Cardiac septum (tissue), 1 donor: ENCODE measurements around the gene OR2L5. TPM values are rescaled to one million over a fixed set of nuclear protein-coding genes. Genes with fewer than 3 reads are reported as not detected.

ENCODE experiments used
- DNase-seq: peaks from one replicate; pipeline ENCODE4 v3.0.0-alpha.2; 2020; ENCODE audit warnings: low spot score
- intact Hi-C: fragments of 100-400 bp; cut with DNase I; formaldehyde crosslinking; loops from one replicate; pipeline ENCODE4 v1.14.0; 2022
- long read RNA-seq: library from polyadenylated mRNA; unstranded; transcript quantifications from one replicate; pipeline ENCODE4 v2.0.0, GENCODE V29; 2021
- total RNA-seq: library from RNA; stranded (reverse); fragmentation: NEBNext Ultra II Directional; extraction: Animal tissue kit (Norgen Biotek cat#: 25700); gene quantifications from one replicate; pipeline ENCODE4 v1.2.1, GENCODE V29; 2021
- donor health status: DM: no; HTN: no; CAD: no.

Gene OR2L5
- total RNA-seq = not detected
- long read RNA-seq = 0 reads

- DNase-seq = no peak
- intact Hi-C loops = no loop called here
These were observed at the start of gene OR2L5 for GRCh38 chr1:248013229-248013710. OR2L5 (plus strand) TSS chr1:248013660; CDS start chr1:248021948, 8,288 bp downstream.

- intact Hi-C loops = no loop called here
- no peak for DNase-seq
These were observed 48.5 kb upstream of the OR2L5 start, which contains the start of gene OR2AK2 for GRCh38 chr1:247964933-247965332. OR2AK2 (plus strand) TSS chr1:247965233; CDS start chr1:247965377, 144 bp downstream.

GRCh38 chr1:247966532-247967204, 46.8 kb upstream of the OR2L5 start:
- no peak for DNase-seq
- intact Hi-C loops = no loop called here

- intact Hi-C loops = no loop called here
- DNase-seq = no peak
These were observed 20.5 kb upstream of the OR2L5 start for GRCh38 chr1:247992986-247993385.

- DNase-seq = no peak
- intact Hi-C loops = no loop called here
These were observed 14.6 kb upstream of the OR2L5 start for GRCh38 chr1:247998811-247999210.

GRCh38 chr1:248000169-248000568, 13.3 kb upstream of the OR2L5 start:
- DNase-seq = no peak
- intact Hi-C loops = no loop called here

GRCh38 chr1:248007778-248008177, 5.7 kb upstream of the OR2L5 start:
- no peak for DNase-seq
- intact Hi-C loops = no loop called here

GRCh38 chr1:248009681-248010080, 3.8 kb upstream of the OR2L5 start:
- intact Hi-C loops = no loop called here
- DNase-seq = no peak

- intact Hi-C loops = no loop called here
- DNase-seq = no peak
These were observed 2.3 kb downstream of the OR2L5 start for GRCh38 chr1:248015803-248016202.

- intact Hi-C loops = no loop called here
- DNase-seq = no peak
These were observed 16.3 kb downstream of the OR2L5 start, which contains the start of gene OR2L2 for GRCh38 chr1:248029770-248030169. OR2L2 (plus strand) TSS chr1:248030070; CDS start chr1:248038268, 8,198 bp downstream.

- intact Hi-C loops = no loop called here
- no peak for DNase-seq
These were observed 31.7 kb downstream of the OR2L5 start for GRCh38 chr1:248045209-248045608.

GRCh38 chr1:248046536-248046935, 33.1 kb downstream of the OR2L5 start, which contains the start of gene OR2L3:
OR2L3 (plus strand) TSS chr1:248046836; CDS start chr1:248060682, 13,846 bp downstream.
- no peak for DNase-seq
- intact Hi-C loops = no loop called here

- intact Hi-C loops = no loop called here
- no peak for DNase-seq
These were observed 33.5 kb downstream of the OR2L5 start for GRCh38 chr1:248047008-248047407.

GRCh38 chr1:248054671-248055070, 41.2 kb downstream of the OR2L5 start:
- DNase-seq = no peak
- intact Hi-C loops = no loop called here

GRCh38 chr1:248055261-248055660, 41.8 kb downstream of the OR2L5 start:
- no peak for DNase-seq

GRCh38 chr1:248065071-248065470, 51.6 kb downstream of the OR2L5 start:
- no peak for DNase-seq
- intact Hi-C loops = no loop called here

More at GRCh38 chr1:248055261-248055660, 41.8 kb downstream of the OR2L5 start:
- intact Hi-C loops = no loop called here

GRCh38 chr1:248065604-248066003, 52.1 kb downstream of the OR2L5 start:
- no peak for DNase-seq
- intact Hi-C loops = no loop called here
